GM12875 (cell line): ENCODE data around the gene RXRA.

Source experiments
- H3K4me3 ChIP-seq: one replicate; pipeline ENCODE4 v1.5.1; 2011; ENCODE audit warnings: low read depth, low read length, control low read depth
- TF ChIP-seq, protein P1 (sequence below): IDR thresholded peaks from 2 replicates; pipeline ENCODE4 v1.5.1; 2011; ENCODE audit warnings: low read depth, mild to moderate bottlenecking, control low read depth, inconsistent platforms, low read length, moderate library complexity, borderline replicate concordance; ENCODE audit not compliant: insufficient read depth

RXRA gene

DNA sequence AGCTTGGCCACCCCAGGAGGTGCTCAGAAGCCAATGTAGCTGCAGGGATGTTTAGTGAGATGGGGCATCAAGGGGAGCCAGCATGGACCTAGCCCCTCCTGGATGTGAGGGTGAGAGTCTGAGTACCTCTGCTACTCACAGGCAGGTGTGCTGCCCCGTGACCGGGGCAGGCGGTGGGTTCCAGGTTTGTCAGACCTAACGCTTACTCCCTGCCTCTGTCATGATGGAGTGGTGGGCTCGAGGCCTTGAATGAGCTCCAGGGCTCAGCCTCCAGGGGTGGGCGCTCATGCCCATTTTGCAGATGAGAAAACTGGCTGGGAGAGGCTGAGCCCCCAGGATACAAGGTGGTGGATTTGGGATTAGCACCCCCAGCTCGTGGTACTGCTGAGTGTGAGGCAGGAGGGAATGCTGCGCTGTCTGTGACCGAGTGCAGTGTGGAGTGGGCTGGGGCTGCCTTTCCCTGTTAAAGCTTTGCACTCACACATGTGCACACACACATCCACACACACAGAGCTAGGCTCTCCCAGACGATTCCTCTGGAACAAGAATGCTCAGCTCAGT lies 1.5 kb downstream of the RXRA start:
- TF ChIP-seq, protein P1, sequence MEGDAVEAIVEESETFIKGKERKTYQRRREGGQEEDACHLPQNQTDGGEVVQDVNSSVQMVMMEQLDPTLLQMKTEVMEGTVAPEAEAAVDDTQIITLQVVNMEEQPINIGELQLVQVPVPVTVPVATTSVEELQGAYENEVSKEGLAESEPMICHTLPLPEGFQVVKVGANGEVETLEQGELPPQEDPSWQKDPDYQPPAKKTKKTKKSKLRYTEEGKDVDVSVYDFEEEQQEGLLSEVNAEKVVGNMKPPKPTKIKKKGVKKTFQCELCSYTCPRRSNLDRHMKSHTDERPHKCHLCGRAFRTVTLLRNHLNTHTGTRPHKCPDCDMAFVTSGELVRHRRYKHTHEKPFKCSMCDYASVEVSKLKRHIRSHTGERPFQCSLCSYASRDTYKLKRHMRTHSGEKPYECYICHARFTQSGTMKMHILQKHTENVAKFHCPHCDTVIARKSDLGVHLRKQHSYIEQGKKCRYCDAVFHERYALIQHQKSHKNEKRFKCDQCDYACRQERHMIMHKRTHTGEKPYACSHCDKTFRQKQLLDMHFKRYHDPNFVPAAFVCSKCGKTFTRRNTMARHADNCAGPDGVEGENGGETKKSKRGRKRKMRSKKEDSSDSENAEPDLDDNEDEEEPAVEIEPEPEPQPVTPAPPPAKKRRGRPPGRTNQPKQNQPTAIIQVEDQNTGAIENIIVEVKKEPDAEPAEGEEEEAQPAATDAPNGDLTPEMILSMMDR: no peak
- H3K4me3 ChIP-seq: no peak overlapping the region

DNA sequence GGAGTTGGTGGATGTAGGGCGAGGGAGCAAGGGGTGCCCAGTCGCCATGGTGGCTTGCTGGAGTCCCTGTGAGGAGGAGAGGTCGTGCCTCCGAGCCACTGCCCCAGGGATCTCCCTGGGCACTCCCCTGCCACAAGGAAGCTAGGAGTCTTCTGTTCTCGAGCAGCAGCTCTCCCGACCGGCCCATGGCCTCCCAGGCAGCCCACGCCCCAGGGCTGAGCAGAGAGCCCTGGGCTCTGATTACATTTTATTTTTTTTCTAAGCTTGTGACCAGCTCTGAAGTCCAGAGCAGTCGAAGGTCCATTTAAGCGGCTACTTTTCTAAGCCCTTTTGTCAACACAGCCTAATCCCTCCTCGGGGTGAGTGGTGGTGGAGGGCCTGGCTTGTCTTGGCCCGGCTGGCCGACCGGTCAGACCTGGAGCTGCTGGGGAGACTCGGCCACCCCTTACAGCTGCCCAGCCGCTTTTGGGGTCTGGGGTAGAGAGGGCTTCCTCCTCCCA lies 2.1 kb downstream of the RXRA start:
- H3K4me3 ChIP-seq: no peak overlapping the region
- TF ChIP-seq, protein P1: no peak

DNA sequence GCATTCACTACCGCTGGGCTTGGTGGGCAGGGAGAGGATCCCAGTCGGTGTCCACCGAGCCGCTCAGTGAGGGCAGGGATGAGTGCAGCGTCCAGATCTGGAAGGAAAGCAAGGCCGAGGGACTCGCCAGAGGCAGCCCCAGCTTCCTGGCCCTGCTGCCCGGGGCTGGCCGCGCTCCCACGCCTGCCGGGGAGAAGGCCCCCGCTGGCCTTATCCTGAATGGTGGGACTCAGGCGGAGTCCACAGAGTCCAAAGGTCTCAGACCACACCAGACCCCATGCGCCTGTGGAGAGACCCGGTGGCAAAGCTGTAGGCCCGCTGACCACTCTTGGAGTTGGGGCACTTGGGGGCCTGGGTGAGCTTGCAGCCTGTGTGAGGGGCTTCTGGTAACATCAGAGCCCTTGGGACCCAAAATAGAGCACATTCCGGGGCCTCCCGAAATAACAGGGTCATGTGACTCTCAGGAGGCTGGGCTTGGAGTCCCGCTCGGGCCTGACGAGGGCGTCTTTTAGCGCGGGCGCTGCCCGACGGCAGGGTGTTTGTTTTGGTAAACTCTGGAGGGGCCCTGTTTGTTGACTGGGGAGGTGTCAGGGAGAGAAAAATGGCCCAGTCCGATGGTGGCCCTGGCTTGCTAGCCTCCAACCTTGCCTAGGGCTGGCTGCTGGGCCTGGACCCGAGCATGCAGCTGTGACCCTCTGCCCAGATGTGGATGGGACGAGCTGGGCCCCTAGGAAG lies 2.8 kb downstream of the RXRA start:
- TF ChIP-seq, protein P1: no peak
- H3K4me3 ChIP-seq: no peak overlapping the region

DNA sequence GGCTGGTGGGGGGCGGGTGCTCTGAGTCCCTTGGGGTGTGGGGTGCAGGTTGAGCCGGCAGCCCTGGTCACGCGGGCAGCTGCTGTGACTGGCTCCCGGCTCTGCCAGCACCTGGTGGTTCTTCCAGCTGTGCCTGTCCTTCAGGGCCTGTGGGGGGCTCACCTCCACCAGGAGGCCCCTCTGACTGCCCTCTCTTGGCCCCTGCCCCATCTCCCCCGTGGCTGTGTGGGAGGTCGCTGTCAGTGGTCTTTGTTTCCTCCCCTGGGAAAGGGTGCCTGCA lies 3.3 kb downstream of the RXRA start:
- no peak overlapping the region for H3K4me3 ChIP-seq
- TF ChIP-seq, protein P1: no peak

DNA sequence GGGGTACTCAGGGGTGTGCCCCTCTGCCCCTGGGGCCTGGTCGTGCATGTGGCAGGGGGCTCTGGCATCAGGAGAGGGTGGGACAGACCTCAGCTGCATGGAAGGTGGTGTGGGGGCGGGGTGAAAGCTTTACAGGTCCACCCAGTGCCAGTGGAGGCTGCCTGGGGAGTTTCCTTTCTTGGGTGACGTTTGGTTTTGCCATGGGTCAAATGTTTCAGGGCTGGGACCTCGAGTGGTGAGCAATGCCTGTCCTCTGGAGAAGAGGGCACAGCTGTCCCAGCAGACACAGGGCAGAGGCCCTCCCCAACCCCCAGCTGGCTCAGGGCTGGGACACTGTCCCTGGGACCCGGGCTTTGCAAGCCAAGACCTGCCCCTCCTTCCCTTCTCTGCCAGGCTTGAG lies 3.6 kb downstream of the RXRA start:
- TF ChIP-seq, protein P1: no peak
- H3K4me3 ChIP-seq: no peak overlapping the region

DNA sequence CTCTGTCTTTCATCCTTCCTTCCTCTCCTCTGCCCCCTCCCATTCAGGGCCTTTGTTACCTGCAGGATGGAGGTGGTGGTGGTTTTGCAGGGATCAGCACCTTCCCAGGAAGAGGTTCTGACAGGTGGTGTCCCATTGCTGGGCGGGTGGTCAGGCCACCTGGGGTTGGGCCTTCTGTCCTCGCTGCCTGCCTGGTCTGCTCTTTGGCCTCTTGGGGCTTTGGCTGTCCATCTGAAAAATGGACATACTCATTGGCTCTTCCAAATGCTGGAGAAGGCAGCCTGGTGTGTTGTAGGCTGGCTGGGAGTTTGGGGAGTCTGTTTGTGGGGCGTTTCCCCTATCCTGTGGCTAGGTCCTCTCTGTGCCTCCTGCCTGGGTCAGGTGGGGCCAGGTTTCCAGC lies 4.3 kb downstream of the RXRA start:
- TF ChIP-seq, protein P1: no peak
- no peak overlapping the region for H3K4me3 ChIP-seq
